Fibroblast of lung (primary cell): Measurements from ENCODE around the gene G6PD. TPM values are rescaled to one million over a fixed set of nuclear protein-coding genes. Genes with fewer than 3 reads are reported as not detected.

Experiments
- DNase-seq, 2 donors: peaks; one replicate each; pipeline versions ENCODE4 v3.0.0 to v3.0.0-alpha.2; 2010; ENCODE audit warnings: low read depth in 2 of 2
- H2AFZ ChIP-seq: 2 replicates; pipeline ENCODE4 v1.5.1; 2012; ENCODE audit warnings: low read length, control low read depth, inconsistent platforms
- H3K27ac ChIP-seq: 2 replicates; pipeline ENCODE4 v1.5.1; 2011; ENCODE audit warnings: low read length, control low read depth; ENCODE audit not compliant: insufficient read depth
- H3K27me3 ChIP-seq: 2 replicates; pipeline ENCODE4 v1.5.1; 2011; ENCODE audit warnings: mild to moderate bottlenecking, low read length; ENCODE audit not compliant: control insufficient read depth, insufficient read depth
- H3K36me3 ChIP-seq: 2 replicates; pipeline ENCODE4 v1.5.1; 2011; ENCODE audit warnings: low read length; ENCODE audit not compliant: control insufficient read depth, insufficient read depth
- H3K4me1 ChIP-seq: 2 replicates; pipeline ENCODE4 v1.5.1; 2011; ENCODE audit warnings: low read length; ENCODE audit not compliant: control insufficient read depth, insufficient read depth; ENCODE audit errors: extremely low read depth
- H3K4me2 ChIP-seq: 2 replicates; pipeline ENCODE4 v1.5.1; 2011; ENCODE audit warnings: low read length, control low read depth; ENCODE audit not compliant: insufficient read depth; ENCODE audit errors: extremely low read depth
- H3K4me3 ChIP-seq, 4 experiments: fragments of 200-600 bp in 1 of 4; sonication (generic) in 1 of 4; replicated peaks in 1 of 4; 2 replicates each; pipeline ENCODE4 v1.5.1; 2011 to 2016; ENCODE audit warnings: low read length in 4 of 4, low read depth in 3 of 4, mild to moderate bottlenecking in 3 of 4, control low read depth in 2 of 4, inconsistent platforms in 1 of 4, mixed read lengths in 1 of 4; ENCODE audit not compliant: insufficient read depth in 1 of 4; ENCODE audit errors: control extremely low read depth in 1 of 4
- H3K79me2 ChIP-seq: 2 replicates; pipeline ENCODE4 v1.5.1; 2012; ENCODE audit warnings: mild to moderate bottlenecking, low read length, inconsistent platforms; ENCODE audit not compliant: control insufficient read depth, insufficient read depth
- H3K9ac ChIP-seq: 2 replicates; pipeline ENCODE4 v1.5.1; 2011; ENCODE audit warnings: mild to moderate bottlenecking, low read length, control low read depth; ENCODE audit not compliant: insufficient read depth
- H3K9me3 ChIP-seq: 2 replicates; pipeline ENCODE4 v1.5.1; 2012; ENCODE audit warnings: low read depth, low read length; ENCODE audit not compliant: control insufficient read depth, insufficient read depth
- H4K20me1 ChIP-seq: 2 replicates; pipeline ENCODE4 v1.5.1; 2011; ENCODE audit warnings: low read length; ENCODE audit not compliant: control insufficient read depth, insufficient read depth; ENCODE audit errors: extremely low read depth
- CTCF ChIP-seq, 2 donors: IDR thresholded peaks in 1 of 2; conservative IDR thresholded peaks in 1 of 2; 1 replicate in 1 of 2; 2 replicates in 1 of 2; pipeline ENCODE4 v1.5.1; 2011 to 2012; ENCODE audit warnings: low read length in 2 of 2, control low read depth in 1 of 2, inconsistent platforms in 1 of 2, low read depth in 1 of 2, mild to moderate bottlenecking in 1 of 2
- EZH2 ChIP-seq: IDR thresholded peaks from 2 replicates; pipeline ENCODE4 v1.5.1; 2012; ENCODE audit warnings: low read length, control low read depth, mild to moderate bottlenecking; ENCODE audit errors: missing control alignments
- polyA plus RNA-seq, 2 donors: library from polyadenylated mRNA; depleted of rRNA in 1 of 2; stranded (reverse) in 1 of 2; unstranded in 1 of 2; fragments of >200 nt; gene quantifications; 2 replicates each; pipeline ENCODE4 v1.2.1, GENCODE V29; 2011 to 2012; ENCODE audit warnings: missing spikeins in 1 of 2
- total RNA-seq: library from RNA; depleted of rRNA; stranded (reverse); fragments of >200 nt; gene quantifications from 2 replicates; pipeline ENCODE4 v1.2.1, GENCODE V29; 2014

G6PD gene
- total and polyA plus RNA-seq, 2 donors (not counting 1 experiment from before 2014, with no cell fraction given): 86.2 to 109 TPM

- no peak overlapping the region for H3K4me3 ChIP-seq
- TF ChIP-seq EZH2: no peak
- H3K27ac ChIP-seq: no peak overlapping the region
- no peak for DNase-seq
- H4K20me1 ChIP-seq: no peaks in the 10 kb centered on the region
- peaks cover 13% of the 10 kb centered on the region for H3K4me1 ChIP-seq
- H3K9ac ChIP-seq: no peak overlapping the region
- peaks cover 16% of the 10 kb centered on the region for H3K36me3 ChIP-seq
- peaks cover 13% of the 10 kb centered on the region for H3K79me2 ChIP-seq
- no peaks in the 10 kb centered on the region for H3K27me3 ChIP-seq
- H3K9me3 ChIP-seq: no peaks in the 10 kb centered on the region
- H3K4me2 ChIP-seq: no peak overlapping the region
- no peak overlapping the region for H2AFZ ChIP-seq
Measured at GRCh38 chrX:154539077-154539476, 7.6 kb downstream of the G6PD start.

GRCh38 chrX:154535892-154536291 lies 10.8 kb downstream of the G6PD start:
- H4K20me1 ChIP-seq: no peaks in the 10 kb centered on the region
- no peak overlapping the region for H2AFZ ChIP-seq
- DNase-seq: no peak
- H3K4me1 ChIP-seq: peaks cover 2% of the 10 kb centered on the region
- H3K9ac ChIP-seq: no peak overlapping the region
- no peak overlapping the region for H3K4me3 ChIP-seq
- H3K4me2 ChIP-seq: no peak overlapping the region
- no peaks in the 10 kb centered on the region for H3K9me3 ChIP-seq
- no peaks in the 10 kb centered on the region for H3K27me3 ChIP-seq
- H3K79me2 ChIP-seq: peaks cover 6% of the 10 kb centered on the region
- H3K36me3 ChIP-seq: peaks cover 24% of the 10 kb centered on the region
- no peak overlapping the region for H3K27ac ChIP-seq
- TF ChIP-seq EZH2 (no peak), CTCF (conservative IDR thresholded peaks at IDR 0.05 in 1 of 2, IDR thresholded peaks at IDR 0.05 in 1 of 2; ENCODE audit: low read depth in 1 of 2, low read length in 2 of 2) (no peak)

GRCh38 chrX:154534526-154535322 lies 11.9 kb downstream of the G6PD start:
- H3K9me3 ChIP-seq: no peaks in the 10 kb centered on the region
- peaks cover 6% of the 10 kb centered on the region for H3K79me2 ChIP-seq
- H3K27ac ChIP-seq: peak overlapping the region; percentile 27
- H3K9ac ChIP-seq: no peak overlapping the region
- no peak overlapping the region for H2AFZ ChIP-seq
- TF ChIP-seq CTCF (conservative IDR thresholded peaks at IDR 0.05 in 1 of 2, IDR thresholded peaks at IDR 0.05 in 1 of 2; ENCODE audit: low read depth in 1 of 2, low read length in 2 of 2) (peak; percentile 75 to 76), EZH2 (no peak)
- peaks cover 2% of the 10 kb centered on the region for H3K4me1 ChIP-seq
- H4K20me1 ChIP-seq: no peaks in the 10 kb centered on the region
- H3K36me3 ChIP-seq: peaks cover 26% of the 10 kb centered on the region
- peak; percentile 70 to 81 for DNase-seq
- no peaks in the 10 kb centered on the region for H3K27me3 ChIP-seq
- H3K4me2 ChIP-seq: no peak overlapping the region
- no peak overlapping the region for H3K4me3 ChIP-seq
